ENCODE measurements around the gene RAB24.

The RAB24 gene

DNA sequence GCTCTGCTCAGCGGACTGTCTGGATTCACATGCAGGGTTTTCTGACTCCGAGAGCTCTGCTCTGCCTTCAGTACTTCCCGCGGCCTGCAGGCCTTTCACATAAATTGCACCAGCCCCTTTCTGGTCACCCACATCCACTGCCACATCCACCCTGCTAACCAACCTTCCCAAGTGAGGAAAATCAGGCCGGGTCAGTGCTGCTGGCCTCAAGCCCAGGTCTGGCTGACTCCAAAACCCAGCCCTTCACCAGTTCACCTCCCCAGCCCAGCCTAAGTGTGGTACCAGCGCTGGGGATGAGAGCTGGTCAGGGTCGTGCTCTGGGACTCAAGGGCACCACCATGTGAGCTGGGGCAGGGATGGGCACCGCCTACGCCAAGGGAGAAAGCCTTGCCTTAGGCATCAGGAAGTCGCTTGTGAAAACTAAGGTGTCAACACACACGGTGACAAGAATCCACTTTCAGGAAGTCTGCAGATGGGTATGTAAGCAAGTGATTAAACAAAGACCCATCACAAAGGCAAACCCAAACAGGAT, 35.7 kb upstream of the RAB24 start:
- Histone ChIP-seq H3K4me1 (ENCODE audit: control insufficient read depth, insufficient read depth, low read length) (no peaks in the 10 kb centered on the region), H3K36me3 (ENCODE audit: control insufficient read depth, insufficient read depth, low read length) (peaks cover 30% of the 10 kb centered on the region), H3K4me3 (ENCODE audit: low read depth, low read length) (no peak overlapping the region), H3K27me3 (ENCODE audit: control insufficient read depth, insufficient read depth, low read length) (no peaks in the 10 kb centered on the region), H3K9ac (ENCODE audit: low read depth, low read length) (no peak overlapping the region), H3K9me3 (ENCODE audit: control insufficient read depth, insufficient read depth, low read length) (no peaks in the 10 kb centered on the region)

- Histone ChIP-seq H3K4me1 (ENCODE audit: control insufficient read depth, insufficient read depth, low read length) (no peaks in the 10 kb centered on the region), H3K36me3 (ENCODE audit: control insufficient read depth, insufficient read depth, low read length) (peaks cover 37% of the 10 kb centered on the region), H3K4me3 (ENCODE audit: low read depth, low read length) (no peak overlapping the region), H3K9ac (ENCODE audit: low read depth, low read length) (no peak overlapping the region), H3K27me3 (ENCODE audit: control insufficient read depth, insufficient read depth, low read length) (no peaks in the 10 kb centered on the region), H3K9me3 (ENCODE audit: control insufficient read depth, insufficient read depth, low read length) (no peaks in the 10 kb centered on the region)
These were observed 35.0 kb upstream of the RAB24 start for GRCh38 chr5:177338251-177339106.

GRCh38 chr5:177336603-177337494, 33.3 kb upstream of the RAB24 start:
- Histone ChIP-seq H3K27me3 (ENCODE audit: control insufficient read depth, insufficient read depth, low read length) (no peaks in the 10 kb centered on the region), H3K9ac (ENCODE audit: low read depth, low read length) (no peak overlapping the region), H3K36me3 (ENCODE audit: control insufficient read depth, insufficient read depth, low read length) (peaks cover 49% of the 10 kb centered on the region), H3K9me3 (ENCODE audit: control insufficient read depth, insufficient read depth, low read length) (no peaks in the 10 kb centered on the region), H3K4me1 (ENCODE audit: control insufficient read depth, insufficient read depth, low read length) (no peaks in the 10 kb centered on the region), H3K4me3 (ENCODE audit: low read depth, low read length) (no peak overlapping the region)

DNA sequence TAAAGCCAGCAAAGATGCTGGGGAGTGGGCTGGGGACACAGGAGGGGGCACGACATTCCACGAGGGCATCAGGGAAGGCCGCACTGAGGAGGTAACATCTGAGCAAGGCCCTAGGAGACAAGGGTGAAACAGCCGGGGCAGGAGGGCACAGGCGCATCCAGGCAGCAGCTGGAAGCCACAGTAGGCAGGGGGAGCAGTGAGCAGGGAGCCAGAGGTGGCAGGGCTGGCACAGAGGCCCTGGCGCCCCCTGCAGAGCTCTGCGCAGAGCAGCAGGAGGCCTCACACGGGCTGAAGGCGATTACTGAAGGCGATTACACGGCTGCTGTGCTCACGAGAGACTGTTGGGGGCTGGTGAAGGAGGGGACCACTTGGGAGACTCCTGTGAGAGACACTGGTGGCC, 32.6 kb upstream of the RAB24 start:
- Histone ChIP-seq H3K4me1 (ENCODE audit: control insufficient read depth, insufficient read depth, low read length) (no peaks in the 10 kb centered on the region), H3K27me3 (ENCODE audit: control insufficient read depth, insufficient read depth, low read length) (no peaks in the 10 kb centered on the region), H3K4me3 (ENCODE audit: low read depth, low read length) (no peak overlapping the region), H3K36me3 (ENCODE audit: control insufficient read depth, insufficient read depth, low read length) (peaks cover 56% of the 10 kb centered on the region), H3K9me3 (ENCODE audit: control insufficient read depth, insufficient read depth, low read length) (no peaks in the 10 kb centered on the region), H3K9ac (ENCODE audit: low read depth, low read length) (no peak overlapping the region)

- Histone ChIP-seq H3K4me3 (ENCODE audit: low read depth, low read length) (no peak overlapping the region), H3K36me3 (ENCODE audit: control insufficient read depth, insufficient read depth, low read length) (peaks cover 57% of the 10 kb centered on the region), H3K4me1 (ENCODE audit: control insufficient read depth, insufficient read depth, low read length) (no peaks in the 10 kb centered on the region), H3K27me3 (ENCODE audit: control insufficient read depth, insufficient read depth, low read length) (no peaks in the 10 kb centered on the region), H3K9ac (ENCODE audit: low read depth, low read length) (no peak overlapping the region), H3K9me3 (ENCODE audit: control insufficient read depth, insufficient read depth, low read length) (no peaks in the 10 kb centered on the region)
These were observed 32.2 kb upstream of the RAB24 start for GRCh38 chr5:177335701-177336065.

DNA sequence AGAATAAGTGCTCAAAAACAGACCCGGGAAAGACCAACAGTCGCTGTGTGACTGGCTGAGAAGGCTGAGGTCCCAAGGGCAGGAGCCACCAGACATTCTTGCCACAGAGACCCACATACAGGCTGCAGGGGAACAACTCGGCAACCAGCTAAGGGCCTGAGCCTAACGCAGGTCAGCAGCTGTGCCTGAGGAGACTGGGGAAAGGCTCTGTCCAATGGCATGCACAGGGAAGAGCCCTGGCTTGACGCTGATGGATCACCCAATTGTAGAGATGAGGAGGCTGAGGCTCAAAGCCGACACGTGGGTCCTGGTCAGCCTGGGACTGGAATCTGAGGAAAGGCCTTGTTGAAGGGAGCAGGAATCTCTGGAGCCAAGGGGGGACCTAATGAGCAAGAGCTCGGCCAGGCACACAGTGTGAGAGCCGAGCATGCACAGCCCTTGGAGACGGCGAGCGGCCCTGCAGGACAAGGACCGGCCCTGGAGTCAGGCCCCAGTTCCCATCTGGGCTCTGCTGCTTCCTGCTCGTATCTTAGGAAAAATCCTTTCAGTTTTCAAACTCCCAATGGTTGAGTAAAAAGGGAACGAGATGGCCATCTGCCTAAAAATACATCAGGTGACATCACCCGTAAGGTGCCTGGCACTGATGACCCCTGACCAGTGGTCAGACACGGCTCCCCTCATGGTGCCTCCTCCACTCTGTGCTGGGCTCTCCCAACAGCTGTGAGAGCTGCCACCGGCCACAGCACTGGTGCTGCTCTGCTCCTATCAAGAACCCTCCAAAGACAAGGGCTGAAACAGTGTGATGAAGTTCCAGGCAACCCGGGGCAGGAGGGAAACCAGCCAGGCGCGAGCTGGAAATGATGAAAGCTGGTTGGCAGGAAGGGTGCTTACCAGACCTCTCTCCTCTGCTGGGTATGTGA, 31.5 kb upstream of the RAB24 start:
- no peaks in the 10 kb centered on the region for H3K4me1 ChIP-seq (ENCODE audit: control insufficient read depth, insufficient read depth, low read length)
- H3K9ac ChIP-seq (ENCODE audit: low read depth, low read length): no peak overlapping the region
- H3K4me3 ChIP-seq (ENCODE audit: low read depth, low read length): no peak overlapping the region
- H3K36me3 ChIP-seq (ENCODE audit: control insufficient read depth, insufficient read depth, low read length): peaks cover 57% of the 10 kb centered on the region
- no peaks in the 10 kb centered on the region for H3K9me3 ChIP-seq (ENCODE audit: control insufficient read depth, insufficient read depth, low read length)
- no peaks in the 10 kb centered on the region for H3K27me3 ChIP-seq (ENCODE audit: control insufficient read depth, insufficient read depth, low read length)

DNA sequence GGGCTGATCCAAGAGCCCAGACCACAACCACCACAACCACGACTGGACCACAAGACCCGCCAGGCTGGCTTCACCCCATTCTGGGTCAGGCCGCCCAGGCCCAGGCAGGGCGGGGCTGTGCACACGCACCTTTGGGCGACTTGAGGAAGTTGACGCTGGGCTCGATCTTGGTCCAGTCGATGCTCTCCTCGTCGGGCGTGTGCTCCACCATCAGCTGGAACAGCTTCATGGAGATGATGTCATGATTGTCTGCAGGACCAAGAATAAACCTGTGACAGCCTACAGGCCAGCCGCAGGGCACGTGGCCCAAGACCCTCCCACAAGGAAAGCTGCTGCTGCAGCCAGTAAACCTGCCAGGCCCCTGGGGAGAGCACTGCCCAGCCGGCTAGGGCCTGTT, 30.6 kb upstream of the RAB24 start:
- Histone ChIP-seq H3K9ac (ENCODE audit: low read depth, low read length) (no peak overlapping the region), H3K4me1 (ENCODE audit: control insufficient read depth, insufficient read depth, low read length) (no peaks in the 10 kb centered on the region), H3K9me3 (ENCODE audit: control insufficient read depth, insufficient read depth, low read length) (no peaks in the 10 kb centered on the region), H3K36me3 (ENCODE audit: control insufficient read depth, insufficient read depth, low read length) (peaks cover 57% of the 10 kb centered on the region), H3K27me3 (ENCODE audit: control insufficient read depth, insufficient read depth, low read length) (no peaks in the 10 kb centered on the region), H3K4me3 (ENCODE audit: low read depth, low read length) (no peak overlapping the region)

DNA sequence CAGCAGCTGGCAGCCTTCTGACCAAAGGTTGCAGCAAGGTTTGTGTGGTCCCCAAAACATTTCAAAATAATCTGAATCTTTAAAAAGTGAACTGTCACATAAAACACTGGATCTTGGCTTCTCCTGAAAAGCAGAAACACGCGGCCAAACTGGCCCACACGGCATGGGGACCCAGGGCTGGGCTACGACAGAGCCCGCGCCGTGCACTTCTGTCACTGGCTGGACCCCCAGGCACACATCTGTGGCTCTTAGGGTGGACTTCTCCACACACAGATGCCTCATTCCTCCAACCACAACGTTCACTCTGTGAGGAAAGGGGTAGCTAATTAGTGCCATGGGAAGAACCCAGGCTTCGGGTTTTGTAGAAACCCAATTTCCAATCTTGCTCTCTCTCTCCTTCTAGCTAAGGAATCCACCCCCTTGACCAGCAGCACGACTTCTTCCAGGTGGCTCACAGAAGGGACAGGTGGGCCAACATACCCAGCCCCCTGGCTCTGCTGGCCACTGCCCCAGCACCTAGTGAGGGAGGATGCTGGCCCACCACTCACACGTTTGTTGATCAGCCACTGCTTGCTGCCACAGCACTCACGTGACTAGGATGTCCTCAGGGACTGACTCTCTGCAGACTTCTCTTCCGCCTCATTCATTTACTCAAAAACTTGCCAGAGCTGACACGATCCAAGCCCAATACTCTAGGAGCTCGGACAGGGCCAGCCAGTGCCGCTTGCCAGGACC, 30.1 kb upstream of the RAB24 start:
- peaks cover 57% of the 10 kb centered on the region for H3K36me3 ChIP-seq (ENCODE audit: control insufficient read depth, insufficient read depth, low read length)
- no peak overlapping the region for H3K4me3 ChIP-seq (ENCODE audit: low read depth, low read length)
- no peaks in the 10 kb centered on the region for H3K4me1 ChIP-seq (ENCODE audit: control insufficient read depth, insufficient read depth, low read length)
- H3K27me3 ChIP-seq (ENCODE audit: control insufficient read depth, insufficient read depth, low read length): no peaks in the 10 kb centered on the region
- H3K9ac ChIP-seq (ENCODE audit: low read depth, low read length): no peak overlapping the region
- H3K9me3 ChIP-seq (ENCODE audit: control insufficient read depth, insufficient read depth, low read length): no peaks in the 10 kb centered on the region

GRCh38 chr5:177332896-177333260, 29.4 kb upstream of the RAB24 start:
- Histone ChIP-seq H3K9ac (ENCODE audit: low read depth, low read length) (no peak overlapping the region), H3K4me3 (ENCODE audit: low read depth, low read length) (no peak overlapping the region), H3K4me1 (ENCODE audit: control insufficient read depth, insufficient read depth, low read length) (no peaks in the 10 kb centered on the region), H3K36me3 (ENCODE audit: control insufficient read depth, insufficient read depth, low read length) (peaks cover 57% of the 10 kb centered on the region), H3K27me3 (ENCODE audit: control insufficient read depth, insufficient read depth, low read length) (no peaks in the 10 kb centered on the region), H3K9me3 (ENCODE audit: control insufficient read depth, insufficient read depth, low read length) (no peaks in the 10 kb centered on the region)

DNA sequence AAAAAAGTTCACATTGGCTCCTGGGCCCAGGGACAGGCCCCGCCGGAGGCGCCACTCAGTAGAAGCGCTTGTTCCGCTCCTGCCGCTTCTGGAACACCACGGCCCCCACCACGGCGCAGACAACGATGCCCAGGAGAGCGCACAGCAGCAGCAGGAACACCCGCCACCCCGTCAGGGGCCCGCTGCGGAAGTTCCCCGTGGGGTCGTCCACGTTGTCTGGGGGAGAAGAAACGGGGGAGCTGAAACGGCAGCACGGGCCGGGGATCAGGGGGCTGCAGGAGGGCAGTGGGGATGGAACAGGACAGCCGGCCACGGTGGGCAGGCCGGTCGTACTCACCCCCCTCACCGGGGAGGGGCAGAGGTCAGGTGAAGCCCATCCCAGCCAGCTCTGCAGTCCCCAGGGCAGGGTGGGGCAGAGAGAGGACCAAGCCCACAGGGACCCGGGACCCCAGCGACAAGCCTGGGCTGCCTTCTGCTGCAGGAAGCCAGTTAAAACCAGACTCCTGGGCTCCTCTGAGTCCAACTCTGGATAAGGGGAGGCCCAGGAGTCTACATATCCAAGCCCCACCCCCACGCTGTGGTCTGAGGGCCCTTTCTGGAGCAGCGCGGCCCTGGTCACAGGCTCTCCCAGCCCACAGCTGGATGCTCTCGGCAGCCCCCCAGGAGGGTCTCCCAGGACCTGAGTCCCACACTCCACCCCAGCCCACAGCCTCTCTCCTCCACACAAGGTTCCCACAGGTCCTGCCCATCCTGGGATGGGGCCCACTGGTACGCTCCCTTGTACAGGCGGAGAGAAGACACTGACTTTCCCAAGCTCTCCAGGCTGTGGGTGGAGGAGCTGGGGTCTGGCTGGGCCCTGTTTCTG, 28.7 kb upstream of the RAB24 start:
- Histone ChIP-seq H3K36me3 (ENCODE audit: control insufficient read depth, insufficient read depth, low read length) (peaks cover 56% of the 10 kb centered on the region), H3K9me3 (ENCODE audit: control insufficient read depth, insufficient read depth, low read length) (no peaks in the 10 kb centered on the region), H3K9ac (ENCODE audit: low read depth, low read length) (no peak overlapping the region), H3K4me1 (ENCODE audit: control insufficient read depth, insufficient read depth, low read length) (no peaks in the 10 kb centered on the region), H3K4me3 (ENCODE audit: low read depth, low read length) (no peak overlapping the region), H3K27me3 (ENCODE audit: control insufficient read depth, insufficient read depth, low read length) (no peaks in the 10 kb centered on the region)

Data from iPS-15b (cell line).